Measurements from ENCODE around the gene HELB.
A peak's percentile ranks its signal among the peaks of the same experiment; 100 is the strongest.

HELB gene

DNA sequence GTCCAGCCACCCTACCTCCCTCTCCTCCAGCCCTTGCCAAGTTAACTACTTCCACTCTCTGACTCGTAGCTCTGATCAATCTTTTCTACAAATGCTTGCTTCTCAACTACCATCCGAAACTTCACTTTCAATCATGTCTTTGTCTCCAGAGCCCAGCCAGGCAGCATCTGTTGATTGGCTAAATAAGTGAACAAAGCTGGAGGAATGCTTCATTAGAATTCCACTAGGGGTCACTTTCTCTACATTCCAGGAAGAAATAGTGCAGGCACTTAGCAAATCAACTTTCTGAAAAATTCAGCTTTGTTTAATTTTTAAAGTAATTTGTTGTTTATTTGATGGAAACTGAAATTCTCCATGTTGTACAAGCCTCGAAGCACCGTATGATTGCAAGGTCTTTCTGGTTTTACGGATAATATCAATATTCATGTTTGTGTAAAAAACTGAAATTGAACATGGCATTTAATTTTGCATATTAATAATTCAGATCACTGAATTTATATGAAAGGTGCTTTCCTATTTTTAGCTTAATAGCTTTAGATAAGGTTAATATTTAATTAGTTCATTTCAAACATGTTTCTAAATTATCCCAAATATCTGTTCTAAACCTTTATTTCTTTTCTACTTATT is 32.4 kb upstream of the HELB start:
- TF ChIP-seq, protein P1, sequence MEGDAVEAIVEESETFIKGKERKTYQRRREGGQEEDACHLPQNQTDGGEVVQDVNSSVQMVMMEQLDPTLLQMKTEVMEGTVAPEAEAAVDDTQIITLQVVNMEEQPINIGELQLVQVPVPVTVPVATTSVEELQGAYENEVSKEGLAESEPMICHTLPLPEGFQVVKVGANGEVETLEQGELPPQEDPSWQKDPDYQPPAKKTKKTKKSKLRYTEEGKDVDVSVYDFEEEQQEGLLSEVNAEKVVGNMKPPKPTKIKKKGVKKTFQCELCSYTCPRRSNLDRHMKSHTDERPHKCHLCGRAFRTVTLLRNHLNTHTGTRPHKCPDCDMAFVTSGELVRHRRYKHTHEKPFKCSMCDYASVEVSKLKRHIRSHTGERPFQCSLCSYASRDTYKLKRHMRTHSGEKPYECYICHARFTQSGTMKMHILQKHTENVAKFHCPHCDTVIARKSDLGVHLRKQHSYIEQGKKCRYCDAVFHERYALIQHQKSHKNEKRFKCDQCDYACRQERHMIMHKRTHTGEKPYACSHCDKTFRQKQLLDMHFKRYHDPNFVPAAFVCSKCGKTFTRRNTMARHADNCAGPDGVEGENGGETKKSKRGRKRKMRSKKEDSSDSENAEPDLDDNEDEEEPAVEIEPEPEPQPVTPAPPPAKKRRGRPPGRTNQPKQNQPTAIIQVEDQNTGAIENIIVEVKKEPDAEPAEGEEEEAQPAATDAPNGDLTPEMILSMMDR (IDR thresholded peaks at IDR 0.05; ENCODE audit: insufficient read depth, low read depth, low read length, missing control alignments), result peak; percentile 68
- peak; percentile 53 for DNase-seq (ENCODE audit: low read depth)
- no peak overlapping the region for H3K4me3 ChIP-seq (ENCODE audit: low read length)

DNA sequence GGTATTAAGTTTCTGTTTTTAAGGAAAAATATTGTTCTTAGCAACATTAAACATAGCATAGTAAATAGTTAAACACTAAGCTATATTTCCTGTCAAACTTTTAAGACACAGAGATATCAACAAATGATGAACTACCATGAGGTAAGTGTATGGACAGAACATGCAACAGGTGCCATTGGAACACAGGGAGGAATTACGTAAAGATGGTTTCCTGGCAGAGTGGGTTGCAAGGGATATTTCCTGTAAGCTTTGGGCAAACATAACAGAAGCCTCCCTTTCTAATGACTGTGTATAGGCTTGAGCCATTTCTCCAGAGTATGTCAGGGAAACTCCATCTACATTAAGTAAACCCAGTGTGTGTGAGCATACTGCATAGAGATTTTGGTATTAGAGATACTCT is 31.7 kb upstream of the HELB start:
- H3K4me3 ChIP-seq (ENCODE audit: low read length), result no peak overlapping the region
- TF ChIP-seq, protein P1 (IDR thresholded peaks at IDR 0.05; ENCODE audit: insufficient read depth, low read depth, low read length, missing control alignments), result no peak
- no peak for DNase-seq (ENCODE audit: low read depth)

DNA sequence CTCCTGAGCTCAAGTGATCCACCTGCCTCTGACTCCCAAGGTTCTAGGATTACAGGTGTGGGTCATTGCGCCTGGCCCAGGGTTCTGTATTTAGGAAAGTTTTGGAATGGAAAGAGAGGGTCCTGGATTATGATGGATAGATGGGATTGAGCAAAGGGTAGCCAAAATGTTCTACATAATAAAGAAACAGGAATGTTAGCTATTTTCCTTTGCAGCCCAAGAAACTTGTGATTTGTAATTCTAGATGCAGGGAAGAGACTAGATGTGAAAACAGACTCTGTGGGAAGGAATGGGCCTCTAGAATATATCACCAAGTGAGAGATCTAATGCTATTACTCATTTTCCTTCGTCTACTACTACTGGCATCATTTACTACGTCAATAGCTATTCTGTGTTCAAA is 29.6 kb upstream of the HELB start:
- H3K4me3 ChIP-seq (ENCODE audit: low read length), result no peak overlapping the region
- DNase-seq (ENCODE audit: low read depth), result no peak
- TF ChIP-seq, protein P1 (IDR thresholded peaks at IDR 0.05; ENCODE audit: insufficient read depth, low read depth, low read length, missing control alignments), result no peak

DNA sequence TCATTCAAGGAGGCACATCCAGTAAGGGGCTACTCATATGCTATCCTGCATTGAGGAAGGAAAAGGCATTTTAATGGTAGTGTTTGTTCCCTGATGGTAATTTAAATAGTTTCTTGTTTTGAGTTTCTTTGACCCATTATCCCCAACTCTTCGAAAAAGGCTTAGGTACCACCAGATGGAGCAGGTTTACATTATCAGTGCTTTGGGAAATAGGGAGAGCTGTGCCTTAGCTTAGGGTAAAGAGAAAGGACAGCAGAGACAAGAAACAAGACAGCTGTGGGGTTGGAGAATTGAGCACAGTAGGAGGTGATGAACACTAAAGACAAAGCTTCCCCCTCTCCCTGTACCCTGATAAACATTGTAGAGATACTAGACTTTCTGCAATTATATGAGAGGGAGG is 29.1 kb upstream of the HELB start:
- H3K4me3 ChIP-seq (ENCODE audit: low read length), result no peak overlapping the region
- TF ChIP-seq, protein P1 (IDR thresholded peaks at IDR 0.05; ENCODE audit: insufficient read depth, low read depth, low read length, missing control alignments), result no peak
- DNase-seq (ENCODE audit: low read depth), result no peak

DNA sequence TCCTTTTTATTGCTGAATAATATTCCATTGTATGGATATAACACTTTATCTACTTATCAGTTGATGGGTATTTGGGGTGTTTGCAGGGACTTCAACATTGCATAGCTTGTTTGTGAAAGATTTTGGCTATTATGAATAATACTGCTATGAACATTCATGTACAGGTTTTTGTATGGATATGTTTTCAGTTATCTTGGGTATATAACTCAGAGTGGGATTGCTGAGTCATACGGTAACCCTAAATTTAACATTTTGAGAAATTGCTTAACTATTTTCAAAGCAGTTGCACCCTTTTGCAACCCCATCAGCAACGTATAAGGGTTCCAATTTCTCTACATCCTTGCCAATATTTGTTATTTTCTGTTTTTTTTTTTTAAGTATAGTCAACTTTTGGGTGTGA is 27.3 kb upstream of the HELB start:
- DNase-seq (ENCODE audit: low read depth), result no peak
- no peak overlapping the region for H3K4me3 ChIP-seq (ENCODE audit: low read length)

DNA sequence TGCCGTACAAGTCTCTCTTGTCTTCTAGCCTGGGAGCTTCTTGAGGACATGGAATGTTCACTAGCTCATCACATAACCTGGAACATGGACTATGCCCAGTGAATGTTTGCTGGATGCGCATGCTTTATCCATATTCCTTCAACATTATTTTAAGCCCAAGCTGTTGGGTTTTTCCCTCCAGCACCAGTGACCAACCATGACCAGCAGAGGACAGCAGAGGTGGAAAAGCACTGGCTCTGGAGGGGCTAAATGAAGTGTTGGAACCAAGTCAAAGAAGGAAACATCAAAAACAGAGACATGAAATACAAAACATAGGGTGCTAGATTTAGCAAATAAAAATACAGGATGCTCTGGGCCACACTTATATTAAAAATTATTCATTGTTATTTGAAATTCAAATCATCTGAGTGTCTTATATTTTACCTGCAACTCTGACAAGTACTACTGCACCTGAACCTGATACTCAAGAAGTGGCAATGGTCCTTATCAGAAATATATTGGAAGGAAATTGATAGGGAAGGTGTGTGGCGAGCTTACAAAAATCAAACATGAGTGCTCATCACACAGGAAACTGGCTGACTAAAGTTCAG is 23.1 kb upstream of the HELB start:
- no peak overlapping the region for H3K4me3 ChIP-seq (ENCODE audit: low read length)
- peak; percentile 25 for DNase-seq (ENCODE audit: low read depth)
- TF ChIP-seq, protein P1 (IDR thresholded peaks at IDR 0.05; ENCODE audit: insufficient read depth, low read depth, low read length, missing control alignments), result peak; percentile 79

More for the DNA sequence above, 27.3 kb upstream of the HELB start:
- TF ChIP-seq, protein P1 (IDR thresholded peaks at IDR 0.05; ENCODE audit: insufficient read depth, low read depth, low read length, missing control alignments), result no peak

DNA sequence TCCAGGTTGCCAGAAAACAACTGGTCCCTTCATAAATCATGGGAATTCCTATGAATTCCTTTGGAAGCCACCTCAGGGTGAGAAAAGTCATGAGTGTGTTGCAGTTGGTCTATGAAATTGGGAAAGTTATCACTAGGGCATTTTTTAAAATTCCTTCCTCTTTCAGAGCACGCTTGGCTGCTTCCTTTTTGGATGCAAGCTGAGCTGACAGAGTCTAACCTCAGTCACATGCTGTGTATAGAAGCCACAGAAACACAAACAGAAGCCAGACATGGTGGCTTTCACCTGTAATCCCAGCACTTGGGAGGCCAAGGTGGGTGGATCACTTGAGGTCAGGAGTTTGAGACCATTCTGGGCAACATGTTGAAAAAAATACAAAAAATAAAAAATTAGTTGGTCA is 21.7 kb upstream of the HELB start:
- H3K4me3 ChIP-seq (ENCODE audit: low read length), result no peak overlapping the region
- TF ChIP-seq, protein P1 (IDR thresholded peaks at IDR 0.05; ENCODE audit: insufficient read depth, low read depth, low read length, missing control alignments), result no peak
- no peak for DNase-seq (ENCODE audit: low read depth)

Measured in epithelial cell of esophagus (primary cell).